Activated B cell treated with CpG ODN at 0.5 μM for 24 hours (primary cell): ENCODE measurements around the gene HKDC1. TPM values are rescaled to one million over a fixed set of nuclear protein-coding genes. Genes with fewer than 3 reads are reported as not detected.
"Not testable (repeated sequence)": the region's sequence is repeated elsewhere in the genome, so short reads cannot be mapped to it uniquely, and the experiment has no call there.

Experiments
- ATAC-seq: fragments of 200-7000 bp; cut with Tn5 transposase; one replicate; pipeline ENCODE4 v1.10.0; 2021; ENCODE audit warnings: low read depth, mild to moderate bottlenecking, moderate library complexity
- CTCF ChIA-PET: fragments of 350-600 bp; sonication (Branson Sonifier 250); formaldehyde crosslinking; loops from one replicate; lab custom pipeline; 2021; ENCODE audit warnings: antibody characterized with exemption; lab: Charles Lee
- POLR2A ChIA-PET: fragments of 350-600 bp; sonication (Branson Sonifier 250); formaldehyde crosslinking; loops from one replicate; lab custom pipeline; 2021; ENCODE audit warnings: antibody characterized with exemption; lab: Charles Lee
- DNase-seq: peaks from one replicate; pipeline ENCODE4 v3.0.0; 2022
- H3K27ac Mint-ChIP-seq: one replicate; pipeline ENCODE4 v1.8.0; 2020; ENCODE audit warnings: mixed read lengths
- H3K27me3 Mint-ChIP-seq: one replicate; pipeline ENCODE4 v1.8.0; 2021; ENCODE audit warnings: mixed read lengths
- H3K36me3 Mint-ChIP-seq: one replicate; pipeline ENCODE4 v1.8.0; 2021; ENCODE audit warnings: low read depth, mixed read lengths
- H3K4me1 Mint-ChIP-seq: one replicate; pipeline ENCODE4 v1.8.0; 2021; ENCODE audit warnings: mixed read lengths
- H3K4me3 Mint-ChIP-seq: one replicate; pipeline ENCODE4 v1.8.0; 2020; ENCODE audit warnings: mild to moderate bottlenecking, mixed read lengths
- H3K9me3 Mint-ChIP-seq: one replicate; pipeline ENCODE4 v1.8.0; 2020; ENCODE audit warnings: mixed read lengths
- CTCF ChIP-seq: fragments of 200-600 bp; IDR thresholded peaks from one replicate; pipeline ENCODE4 v1.8.0; 2022; ENCODE audit warnings: antibody characterized with exemption, mild to moderate bottlenecking
- intact Hi-C: fragments of 100-400 bp; cut with micrococcal nuclease; formaldehyde crosslinking; loops from one replicate; pipeline ENCODE4 v1.15.1; 2024
- total RNA-seq: library from RNA; stranded (reverse); gene quantifications from 2 replicates; pipeline ENCODE4 v1.2.3, GENCODE V29; 2022

Gene HKDC1
- total RNA-seq, 1 donor from 2014 or later = not detected

GRCh38 chr10:69292459-69292858 is 72.3 kb downstream of the HKDC1 start:
- no peaks in the 10 kb centered on the region for H3K9me3 Mint-ChIP-seq
- H3K27ac Mint-ChIP-seq = no peak overlapping the region
- H3K4me3 Mint-ChIP-seq = no peak overlapping the region
- H3K36me3 Mint-ChIP-seq = no peaks in the 10 kb centered on the region
- ChIA-PET CTCF (no interaction called here), POLR2A (no interaction called here)
- DNase-seq (no peak), ATAC-seq (no peak)
- intact Hi-C loops = no loop called here
- no peak for TF ChIP-seq CTCF
- H3K27me3 Mint-ChIP-seq = no peaks in the 10 kb centered on the region
- H3K4me1 Mint-ChIP-seq = no peaks in the 10 kb centered on the region

- ChIA-PET POLR2A (no interaction called here), CTCF (no interaction called here)
- no peak overlapping the region for H3K4me3 Mint-ChIP-seq
- DNase-seq = no peak
- no peak for ATAC-seq
- H3K9me3 Mint-ChIP-seq = no peaks in the 10 kb centered on the region
- H3K36me3 Mint-ChIP-seq = no peaks in the 10 kb centered on the region
- no peak overlapping the region for H3K27ac Mint-ChIP-seq
- H3K4me1 Mint-ChIP-seq = no peaks in the 10 kb centered on the region
- intact Hi-C loops = no loop called here
- TF ChIP-seq CTCF = no peak
- H3K27me3 Mint-ChIP-seq = no peaks in the 10 kb centered on the region
Measured at GRCh38 chr10:69295027-69295636, 75.0 kb downstream of the HKDC1 start.

- H3K27ac Mint-ChIP-seq = no peak overlapping the region
- H3K4me3 Mint-ChIP-seq = no peak overlapping the region
- POLR2A ChIA-PET = no interaction called here
- CTCF ChIA-PET = no interaction called here
- no peaks in the 10 kb centered on the region for H3K36me3 Mint-ChIP-seq
- TF ChIP-seq CTCF = no peak
- no peak for ATAC-seq
- intact Hi-C loops = no loop called here
- no peaks in the 10 kb centered on the region for H3K4me1 Mint-ChIP-seq
- peaks cover 4% of the 10 kb centered on the region for H3K27me3 Mint-ChIP-seq
- no peaks in the 10 kb centered on the region for H3K9me3 Mint-ChIP-seq
- DNase-seq = no peak
Measured at GRCh38 chr10:69303632-69304051, 83.5 kb downstream of the HKDC1 start.

GRCh38 chr10:69306421-69306820 is 86.3 kb downstream of the HKDC1 start:
- CTCF ChIA-PET = no interaction called here
- H3K9me3 Mint-ChIP-seq = no peaks in the 10 kb centered on the region
- no peaks in the 10 kb centered on the region for H3K36me3 Mint-ChIP-seq
- no peak overlapping the region for H3K27ac Mint-ChIP-seq
- intact Hi-C loops = no loop called here
- no peaks in the 10 kb centered on the region for H3K4me1 Mint-ChIP-seq
- ATAC-seq (no peak), DNase-seq (no peak)
- peaks cover 4% of the 10 kb centered on the region for H3K27me3 Mint-ChIP-seq
- POLR2A ChIA-PET = no interaction called here
- TF ChIP-seq CTCF = no peak
- no peak overlapping the region for H3K4me3 Mint-ChIP-seq

GRCh38 chr10:69307434-69307833 is 87.3 kb downstream of the HKDC1 start:
- no peak overlapping the region for H3K27ac Mint-ChIP-seq
- TF ChIP-seq CTCF = no peak

GRCh38 chr10:69308304-69308703 is 88.2 kb downstream of the HKDC1 start:
- POLR2A ChIA-PET, H3K27ac Mint-ChIP-seq, intact Hi-C loops, H3K4me3 Mint-ChIP-seq, H3K9me3 Mint-ChIP-seq, CTCF ChIA-PET, H3K36me3 Mint-ChIP-seq, DNase-seq, H3K27me3 Mint-ChIP-seq, H3K4me1 Mint-ChIP-seq, ATAC-seq: not testable (repeated sequence)

More at GRCh38 chr10:69307434-69307833, 87.3 kb downstream of the HKDC1 start:
- no peak overlapping the region for H3K4me3 Mint-ChIP-seq
- DNase-seq = no peak
- no peaks in the 10 kb centered on the region for H3K4me1 Mint-ChIP-seq
- H3K9me3 Mint-ChIP-seq = no peaks in the 10 kb centered on the region
- intact Hi-C loops = no loop called here
- peaks cover 4% of the 10 kb centered on the region for H3K27me3 Mint-ChIP-seq
- ChIA-PET POLR2A (no interaction called here), CTCF (interaction anchor here (0.8 kb wide), 1 partner anchor 20 kb away, joined by 3 read pairs; no protein-coding TSS in a partner anchor)
- ATAC-seq = no peak
- no peaks in the 10 kb centered on the region for H3K36me3 Mint-ChIP-seq
